GM18951 (cell line): ENCODE results near the gene LIFR.
"Not testable (repeated sequence)": the region's sequence is repeated elsewhere in the genome, so short reads cannot be mapped to it uniquely, and the experiment has no call there.

Experiments
- POLR2A ChIP-seq: IDR thresholded peaks from 4 replicates; pipeline ENCODE4 v1.6.1; 2011; ENCODE audit warnings: mild to moderate bottlenecking; ENCODE audit not compliant: insufficient read length, insufficient read depth; ENCODE audit errors: extremely low read depth
- in situ Hi-C: fragments of 300-500 bp; cut with MboI; formaldehyde crosslinking; loops from one replicate; pipeline ENCODE4 v1.12.0; 2022; ENCODE audit warnings: low sequenced_read_pairs, mixed read lengths, inconsistent platforms; ENCODE audit not compliant: unreplicated experiment

Gene LIFR, protein sequence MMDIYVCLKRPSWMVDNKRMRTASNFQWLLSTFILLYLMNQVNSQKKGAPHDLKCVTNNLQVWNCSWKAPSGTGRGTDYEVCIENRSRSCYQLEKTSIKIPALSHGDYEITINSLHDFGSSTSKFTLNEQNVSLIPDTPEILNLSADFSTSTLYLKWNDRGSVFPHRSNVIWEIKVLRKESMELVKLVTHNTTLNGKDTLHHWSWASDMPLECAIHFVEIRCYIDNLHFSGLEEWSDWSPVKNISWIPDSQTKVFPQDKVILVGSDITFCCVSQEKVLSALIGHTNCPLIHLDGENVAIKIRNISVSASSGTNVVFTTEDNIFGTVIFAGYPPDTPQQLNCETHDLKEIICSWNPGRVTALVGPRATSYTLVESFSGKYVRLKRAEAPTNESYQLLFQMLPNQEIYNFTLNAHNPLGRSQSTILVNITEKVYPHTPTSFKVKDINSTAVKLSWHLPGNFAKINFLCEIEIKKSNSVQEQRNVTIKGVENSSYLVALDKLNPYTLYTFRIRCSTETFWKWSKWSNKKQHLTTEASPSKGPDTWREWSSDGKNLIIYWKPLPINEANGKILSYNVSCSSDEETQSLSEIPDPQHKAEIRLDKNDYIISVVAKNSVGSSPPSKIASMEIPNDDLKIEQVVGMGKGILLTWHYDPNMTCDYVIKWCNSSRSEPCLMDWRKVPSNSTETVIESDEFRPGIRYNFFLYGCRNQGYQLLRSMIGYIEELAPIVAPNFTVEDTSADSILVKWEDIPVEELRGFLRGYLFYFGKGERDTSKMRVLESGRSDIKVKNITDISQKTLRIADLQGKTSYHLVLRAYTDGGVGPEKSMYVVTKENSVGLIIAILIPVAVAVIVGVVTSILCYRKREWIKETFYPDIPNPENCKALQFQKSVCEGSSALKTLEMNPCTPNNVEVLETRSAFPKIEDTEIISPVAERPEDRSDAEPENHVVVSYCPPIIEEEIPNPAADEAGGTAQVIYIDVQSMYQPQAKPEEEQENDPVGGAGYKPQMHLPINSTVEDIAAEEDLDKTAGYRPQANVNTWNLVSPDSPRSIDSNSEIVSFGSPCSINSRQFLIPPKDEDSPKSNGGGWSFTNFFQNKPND

DNA sequence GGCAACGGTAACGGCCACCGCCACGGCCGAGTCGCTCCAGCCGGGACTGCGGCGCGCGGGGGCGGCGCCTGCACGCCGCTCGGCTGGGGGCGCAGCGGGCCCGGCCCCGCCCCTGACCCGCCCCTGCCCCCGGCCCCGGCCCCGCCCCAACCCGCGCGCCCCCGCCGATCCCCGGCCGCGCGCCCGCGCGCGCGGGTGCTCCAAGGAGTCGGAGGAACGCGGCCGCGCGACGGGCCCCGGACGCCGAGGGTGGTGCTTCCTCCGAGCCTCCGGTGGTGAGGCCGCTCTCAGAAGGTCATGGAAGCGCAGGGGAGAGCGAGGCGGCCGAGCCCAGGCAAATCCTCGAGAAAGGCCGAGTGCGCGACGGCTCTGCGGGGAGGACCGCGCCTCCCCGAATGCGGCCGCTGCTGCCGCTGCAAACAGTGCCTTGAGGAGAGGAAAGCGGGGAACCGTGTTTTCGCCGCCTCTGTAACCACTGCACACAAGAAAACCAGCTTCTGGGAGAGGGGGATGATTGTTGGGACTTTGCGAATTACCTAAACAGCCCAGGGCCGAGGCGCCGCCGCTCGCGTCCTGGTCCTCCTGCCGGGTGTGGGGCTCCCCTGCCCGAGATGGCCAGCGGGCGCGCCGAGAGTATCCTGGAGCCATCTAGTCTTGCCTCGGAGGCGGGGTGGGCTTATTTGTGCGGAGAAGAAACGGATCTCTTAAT is at the start of gene LIFR:
Gene LIFR, minus strand, starts transcription at position 48 of the 709 bp plus-strand sequence. CDS start 25,999 bp downstream, outside the sequence.
- TF ChIP-seq POLR2A = no peak
- in situ Hi-C loops = no loop called here

DNA sequence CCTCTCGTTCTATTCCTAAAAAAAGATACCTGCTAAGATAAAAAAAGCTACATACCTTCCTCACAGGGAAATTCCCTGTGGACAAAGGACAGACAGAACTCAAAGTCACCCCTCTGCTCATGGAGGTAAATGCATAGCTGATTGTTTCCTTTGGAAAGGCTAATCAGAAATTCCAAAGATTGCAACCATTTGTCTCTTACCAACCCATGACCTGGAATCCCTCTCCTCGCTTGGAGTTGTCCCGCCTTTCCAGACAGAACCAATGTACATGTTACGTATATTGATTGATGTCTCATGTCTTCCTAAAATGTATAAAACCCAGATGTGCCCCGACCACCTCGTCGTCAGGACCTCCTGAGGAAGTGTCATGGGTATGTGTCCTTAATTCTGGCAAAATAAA is 49.2 kb upstream of the LIFR start:
- in situ Hi-C loops = no loop called here
- TF ChIP-seq POLR2A = no peak

DNA sequence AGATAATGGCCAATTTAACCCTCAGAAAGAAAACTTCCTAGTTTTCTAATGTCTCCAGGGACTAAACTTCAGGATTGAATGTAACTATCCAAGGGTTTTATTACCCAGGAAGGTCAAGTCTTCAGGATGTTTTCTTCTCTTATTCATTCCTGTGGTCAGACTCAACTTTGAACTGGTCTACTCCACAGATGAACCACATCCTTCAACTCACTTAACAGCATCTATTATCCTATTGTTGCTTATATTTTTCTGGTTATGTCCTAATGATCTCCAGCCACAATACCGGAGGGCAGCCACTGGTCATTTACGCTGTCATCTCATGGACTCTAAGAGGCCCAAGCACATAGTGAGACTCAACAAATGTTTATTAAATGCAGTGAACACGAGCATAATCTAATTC is 47.2 kb upstream of the LIFR start:
- in situ Hi-C loops = no loop called here

DNA sequence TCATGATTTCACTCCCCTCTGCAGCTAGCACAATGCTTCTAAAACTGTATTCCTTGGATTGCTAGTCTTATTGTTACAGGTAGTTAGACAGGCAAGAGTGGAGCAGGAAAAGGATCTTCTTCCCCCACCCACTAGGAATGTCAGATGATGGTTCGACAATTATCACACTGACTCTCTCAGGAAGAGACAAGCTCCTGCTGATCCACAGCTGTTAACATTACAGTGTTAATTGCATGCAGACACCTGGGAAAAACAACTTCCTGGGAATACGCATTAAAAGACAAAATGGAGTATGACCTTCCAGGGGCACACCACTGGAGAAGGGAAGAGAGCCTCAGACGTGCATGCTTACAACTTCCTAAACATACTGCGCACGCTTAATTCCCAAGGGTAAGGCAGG is 46.2 kb upstream of the LIFR start:
- TF ChIP-seq POLR2A = no peak
- in situ Hi-C loops = no loop called here

More for the DNA sequence above, 47.2 kb upstream of the LIFR start:
- TF ChIP-seq POLR2A = no peak

DNA sequence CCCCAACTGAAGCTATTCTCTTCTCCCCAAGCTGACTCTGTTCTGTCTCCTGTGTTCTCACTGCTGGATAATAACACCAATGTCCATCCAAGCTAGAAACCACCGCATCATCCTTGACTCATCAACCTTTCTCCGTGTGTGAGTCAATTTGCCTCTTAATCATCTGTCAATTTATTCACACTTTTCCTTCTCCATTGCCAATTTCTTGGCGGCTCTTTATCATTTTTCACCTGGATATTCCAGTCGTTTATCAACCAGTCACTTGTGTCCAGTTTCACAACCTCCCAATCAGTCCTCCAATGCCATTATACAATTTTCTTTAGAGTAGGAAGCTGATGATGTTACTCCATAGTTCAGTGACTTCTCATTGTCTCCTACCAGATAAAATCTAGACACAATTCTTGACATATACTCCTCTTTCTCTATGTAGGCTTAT is 45.4 kb upstream of the LIFR start:
- in situ Hi-C loops = no loop called here
- TF ChIP-seq POLR2A = no peak

DNA sequence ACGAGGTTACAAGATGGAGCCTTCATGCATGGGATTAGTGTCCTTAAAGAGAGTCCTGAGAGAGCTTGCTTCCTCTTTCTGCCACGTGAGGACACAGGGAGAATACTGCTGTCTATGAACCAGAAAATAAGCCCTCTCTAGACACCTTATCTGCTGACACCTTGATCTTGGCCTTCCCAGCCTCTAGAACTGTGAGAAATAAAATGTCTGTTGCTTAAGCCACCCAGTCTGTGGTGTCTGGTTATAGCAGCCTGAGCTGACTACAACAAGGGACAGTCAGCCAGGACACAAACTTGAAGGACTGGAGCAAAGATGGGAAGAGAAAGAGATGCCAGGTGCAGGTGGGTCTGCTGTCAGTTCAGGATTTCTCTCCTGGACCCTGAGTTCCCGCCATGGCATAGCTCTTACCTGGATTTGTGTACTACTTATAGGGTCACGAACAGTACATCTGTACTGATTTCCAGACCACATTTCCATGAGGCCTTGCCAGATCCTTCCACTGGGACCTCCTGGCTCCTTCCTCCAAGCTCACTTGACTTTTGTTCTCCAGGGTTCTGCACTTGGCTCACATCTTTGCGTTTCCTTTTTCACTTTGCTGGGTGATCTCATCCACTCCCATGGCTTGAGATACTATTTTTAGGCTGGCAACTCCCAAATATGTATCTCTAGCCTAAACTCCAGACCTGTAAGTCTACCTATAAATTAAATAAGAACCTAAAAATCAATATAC is 44.9 kb upstream of the LIFR start:
- no peak for TF ChIP-seq POLR2A
- in situ Hi-C loops = no loop called here

DNA sequence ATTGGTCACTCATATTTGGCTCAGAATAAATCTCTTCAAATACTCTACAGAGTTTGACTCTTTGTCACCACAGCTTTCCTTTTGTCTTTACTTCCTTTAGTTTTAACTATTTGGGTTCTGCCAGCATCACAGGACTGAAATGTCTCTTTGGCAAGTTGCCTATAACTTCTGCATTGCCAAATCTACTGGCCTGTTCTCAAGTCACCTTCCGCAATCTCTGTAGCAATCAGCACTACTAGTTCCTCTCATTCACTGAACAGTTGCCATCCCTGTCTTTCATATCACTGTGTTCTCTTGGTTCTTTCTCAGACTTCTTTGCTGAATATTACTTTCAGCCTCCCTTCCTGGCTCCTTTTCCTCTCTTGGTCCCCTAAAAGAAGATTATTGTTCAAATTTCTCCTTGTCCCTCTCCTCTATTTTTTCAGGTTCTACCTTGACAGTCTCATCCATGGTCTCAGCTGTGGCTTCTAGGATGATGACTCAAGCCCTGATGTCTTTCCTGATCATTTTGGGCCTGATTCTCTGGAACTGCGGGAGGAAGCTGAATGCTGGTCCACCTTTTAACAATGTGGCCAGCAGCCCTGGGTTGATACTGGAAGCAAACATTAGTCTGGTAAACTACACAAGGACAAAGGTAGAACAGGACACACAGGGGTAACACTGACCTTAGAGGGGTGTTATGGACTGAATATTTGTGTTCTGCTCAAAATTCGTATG is 44.0 kb upstream of the LIFR start:
- no peak for TF ChIP-seq POLR2A
- in situ Hi-C loops = no loop called here

DNA sequence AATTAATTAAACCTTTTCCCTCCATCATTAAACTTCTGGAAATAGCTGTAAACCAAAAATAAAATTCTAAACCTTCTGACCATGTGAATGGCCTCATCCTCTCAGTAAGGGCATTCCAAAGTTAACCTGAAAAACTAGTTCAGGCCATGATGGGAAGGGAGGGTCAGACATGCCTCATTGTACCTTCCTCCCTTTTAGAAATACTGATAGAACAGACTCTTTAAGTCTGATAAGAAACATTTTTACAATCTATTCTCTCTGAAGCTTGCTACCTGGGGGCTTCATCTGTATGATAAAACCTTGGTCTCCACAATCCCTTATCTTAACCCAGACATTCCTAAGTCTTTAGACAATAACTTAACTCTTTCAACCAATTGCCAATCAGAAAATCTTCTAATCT is 43.3 kb upstream of the LIFR start:
- in situ Hi-C loops = not testable (repeated sequence)

DNA sequence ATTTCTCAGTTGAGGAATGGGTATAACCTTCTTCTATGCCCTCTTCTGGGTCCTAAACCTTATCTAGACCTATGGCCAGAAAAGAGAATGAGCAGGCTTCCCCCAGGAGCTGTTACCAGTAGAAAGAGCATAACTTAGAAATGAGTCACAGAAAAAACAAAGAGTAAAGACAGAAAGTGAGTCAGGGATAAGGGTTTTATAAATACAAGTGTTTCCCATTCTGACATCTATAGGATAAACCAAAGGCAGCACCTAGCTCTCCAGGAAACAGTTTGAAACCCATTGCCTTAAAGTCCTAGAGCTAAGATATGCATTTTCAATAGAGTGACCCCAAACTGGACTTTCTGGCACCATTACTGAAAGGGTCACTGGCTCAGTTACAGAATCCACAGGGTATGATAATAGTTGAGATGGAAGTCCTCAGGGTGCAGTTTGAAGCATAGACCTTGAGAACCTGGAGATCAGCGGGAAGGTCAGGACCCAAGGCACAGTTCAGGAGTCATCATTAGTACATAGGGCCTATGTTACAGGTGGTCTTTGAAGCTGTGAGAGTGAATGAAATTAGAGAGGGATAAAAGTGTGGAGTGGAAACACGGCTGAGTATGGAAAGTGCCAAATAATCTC is 42.7 kb upstream of the LIFR start:
- in situ Hi-C loops = no loop called here
- TF ChIP-seq POLR2A = no peak

DNA sequence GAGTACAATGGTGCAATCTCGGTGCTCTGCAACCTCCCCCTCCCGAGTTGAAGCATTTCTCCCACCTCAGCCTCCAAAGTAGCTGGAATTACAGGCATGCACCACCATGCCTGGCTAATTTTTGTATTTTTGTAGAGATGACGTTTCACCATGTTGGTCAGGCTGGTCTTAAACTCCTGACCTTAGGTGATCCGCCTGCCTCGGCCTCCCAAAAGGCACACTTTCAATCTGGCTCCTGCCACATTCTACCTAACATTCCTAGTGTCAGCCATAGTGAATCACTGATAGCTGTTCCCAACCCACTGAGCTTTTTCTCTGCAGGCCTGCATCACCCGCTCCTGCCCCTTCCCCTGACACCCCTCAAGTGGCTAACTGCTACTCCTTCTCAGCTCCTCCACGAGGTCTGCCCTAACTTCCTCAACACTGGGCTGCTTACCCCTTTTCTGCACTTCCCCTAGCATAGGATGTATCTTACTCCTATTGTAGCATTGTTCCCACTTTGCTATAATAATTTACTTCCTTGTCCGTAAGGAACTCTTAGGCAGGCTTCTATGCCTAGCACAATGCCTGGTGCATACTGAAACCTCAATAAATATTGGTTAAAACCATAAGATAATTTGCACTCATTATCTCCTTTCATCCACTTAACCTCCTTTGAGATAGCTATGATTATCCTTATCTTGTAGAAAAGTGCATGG is 42.0 kb upstream of the LIFR start:
- in situ Hi-C loops = no loop called here

DNA sequence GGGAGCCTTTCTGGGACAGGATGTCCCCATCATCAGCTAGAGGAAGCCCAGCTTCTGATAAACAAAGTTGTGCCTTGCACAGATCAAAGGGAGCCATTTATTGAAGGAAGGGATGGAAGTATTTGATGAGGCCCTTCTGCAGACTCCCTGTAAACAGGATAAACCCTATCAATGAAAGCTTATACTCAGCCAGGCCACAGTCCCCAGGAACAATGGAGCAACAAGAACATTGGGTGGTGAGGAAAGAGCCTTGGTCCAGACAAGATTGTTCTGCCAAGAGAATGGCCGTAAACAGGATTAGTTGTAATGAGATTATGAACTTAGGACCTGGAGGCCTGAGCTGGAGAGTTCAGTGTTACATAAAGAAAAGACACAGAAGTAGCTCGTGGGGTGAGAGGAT is 40.5 kb upstream of the LIFR start:
- in situ Hi-C loops = no loop called here
- TF ChIP-seq POLR2A = no peak

More for the DNA sequence above, 42.0 kb upstream of the LIFR start:
- TF ChIP-seq POLR2A = no peak
